ENCODE data around the gene PLXNA4.

PLXNA4 gene

DNA sequence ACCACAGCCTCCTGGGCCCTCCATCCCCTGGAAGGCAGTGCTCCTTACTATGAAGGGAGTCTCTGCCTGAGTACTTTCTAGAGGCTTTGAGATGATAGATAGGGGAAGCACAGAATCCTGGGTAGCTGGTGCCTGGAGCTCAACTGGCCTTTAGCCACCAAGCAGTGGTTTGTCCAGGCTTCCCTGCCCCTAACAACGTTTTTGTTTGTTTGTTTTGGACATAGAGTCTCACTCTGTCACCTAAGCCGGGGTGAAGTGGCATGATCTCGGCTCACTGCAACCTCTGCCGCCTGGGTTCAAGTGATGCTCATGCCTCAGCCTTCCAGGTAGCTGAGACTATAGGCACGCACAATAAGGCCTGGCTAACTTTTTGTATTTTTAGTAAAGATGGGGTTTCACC is 289.4 kb downstream of the PLXNA4 start:
- TF ChIP-seq, protein P1, sequence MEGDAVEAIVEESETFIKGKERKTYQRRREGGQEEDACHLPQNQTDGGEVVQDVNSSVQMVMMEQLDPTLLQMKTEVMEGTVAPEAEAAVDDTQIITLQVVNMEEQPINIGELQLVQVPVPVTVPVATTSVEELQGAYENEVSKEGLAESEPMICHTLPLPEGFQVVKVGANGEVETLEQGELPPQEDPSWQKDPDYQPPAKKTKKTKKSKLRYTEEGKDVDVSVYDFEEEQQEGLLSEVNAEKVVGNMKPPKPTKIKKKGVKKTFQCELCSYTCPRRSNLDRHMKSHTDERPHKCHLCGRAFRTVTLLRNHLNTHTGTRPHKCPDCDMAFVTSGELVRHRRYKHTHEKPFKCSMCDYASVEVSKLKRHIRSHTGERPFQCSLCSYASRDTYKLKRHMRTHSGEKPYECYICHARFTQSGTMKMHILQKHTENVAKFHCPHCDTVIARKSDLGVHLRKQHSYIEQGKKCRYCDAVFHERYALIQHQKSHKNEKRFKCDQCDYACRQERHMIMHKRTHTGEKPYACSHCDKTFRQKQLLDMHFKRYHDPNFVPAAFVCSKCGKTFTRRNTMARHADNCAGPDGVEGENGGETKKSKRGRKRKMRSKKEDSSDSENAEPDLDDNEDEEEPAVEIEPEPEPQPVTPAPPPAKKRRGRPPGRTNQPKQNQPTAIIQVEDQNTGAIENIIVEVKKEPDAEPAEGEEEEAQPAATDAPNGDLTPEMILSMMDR (conservative IDR thresholded peaks at IDR 0.05; ENCODE audit: low read depth, low read length) = no peak
- no peak for DNase-seq (ENCODE audit: low read depth)
- H3K4me3 ChIP-seq (ENCODE audit: low read depth, low read length) = no peak overlapping the region

DNA sequence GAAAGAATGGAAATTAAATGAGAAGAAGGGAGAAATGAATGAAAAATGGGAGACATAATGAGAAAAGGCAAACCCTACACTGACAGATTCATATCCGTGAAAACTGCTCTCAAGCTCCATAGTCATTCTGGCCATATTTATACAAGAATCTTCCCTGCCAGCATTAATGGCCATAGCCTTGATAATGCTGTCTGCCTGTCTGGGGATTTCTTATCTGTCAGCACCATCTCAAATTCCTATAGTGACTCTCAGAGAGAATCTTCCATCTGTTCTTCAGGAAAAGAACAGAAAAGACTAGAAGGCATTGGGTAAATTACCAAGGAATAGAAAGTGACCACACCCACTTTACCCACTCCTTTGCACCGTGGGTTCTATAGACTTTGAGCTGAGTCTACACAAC is 295.9 kb downstream of the PLXNA4 start:
- TF ChIP-seq, protein P1 (conservative IDR thresholded peaks at IDR 0.05; ENCODE audit: low read depth, low read length) = no peak
- no peak overlapping the region for H3K4me3 ChIP-seq (ENCODE audit: low read depth, low read length)
- no peak for DNase-seq (ENCODE audit: low read depth)

DNA sequence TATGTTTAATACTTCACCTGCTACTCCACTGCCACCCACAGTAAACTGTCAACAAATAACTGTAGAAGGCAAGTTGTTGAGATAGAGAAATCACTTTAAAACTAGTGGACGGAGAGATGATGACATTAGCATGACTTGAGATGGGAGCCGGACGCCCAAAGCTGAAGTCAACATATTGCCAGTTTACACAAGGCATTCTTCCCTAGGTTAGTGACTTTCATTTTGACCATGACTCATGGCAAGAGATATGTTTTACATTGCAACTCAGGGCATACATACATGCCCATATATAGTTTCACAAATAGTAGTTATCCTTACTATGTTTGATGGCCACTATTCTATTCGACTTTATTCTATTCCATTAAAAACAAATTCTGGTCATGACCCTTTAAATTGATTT is 296.6 kb downstream of the PLXNA4 start:
- TF ChIP-seq, protein P1 (conservative IDR thresholded peaks at IDR 0.05; ENCODE audit: low read depth, low read length) = no peak
- no peak for DNase-seq (ENCODE audit: low read depth)
- H3K4me3 ChIP-seq (ENCODE audit: low read depth, low read length) = no peak overlapping the region

DNA sequence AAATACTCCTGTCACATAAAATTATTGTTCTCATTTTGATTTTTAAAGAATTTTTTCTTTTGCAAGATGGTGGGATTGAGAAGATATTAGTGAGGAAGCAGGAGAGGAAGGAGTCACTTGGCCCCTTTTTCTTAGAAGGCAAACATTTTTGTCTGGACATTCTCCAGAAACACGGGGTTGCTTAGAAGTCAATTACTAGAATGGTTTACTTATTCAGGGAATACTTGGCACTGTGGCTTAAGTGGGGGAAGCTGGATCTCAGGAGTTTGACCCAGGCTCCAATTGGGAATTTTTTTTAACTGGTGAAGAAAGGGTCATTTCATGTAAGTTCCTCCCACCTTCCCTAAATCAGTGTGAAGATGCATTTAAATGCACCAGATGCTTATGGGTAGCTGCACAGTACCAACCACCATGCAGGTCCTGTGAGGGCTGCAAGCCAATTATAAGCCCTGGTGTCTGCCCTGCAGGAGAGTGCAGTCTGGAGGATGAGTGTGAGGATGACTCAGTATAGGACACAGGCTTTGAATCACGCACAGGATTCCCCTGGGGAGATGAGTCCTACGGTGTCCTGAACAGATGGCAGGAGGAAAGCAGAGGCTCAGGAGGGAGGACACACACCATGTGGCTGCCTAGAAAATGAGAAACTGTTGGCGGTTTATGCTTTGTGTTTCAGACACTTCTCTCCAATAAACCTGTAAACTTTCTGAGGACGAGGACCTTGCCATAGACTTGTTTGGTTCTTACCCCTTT is 299.1 kb downstream of the PLXNA4 start:
- DNase-seq (ENCODE audit: low read depth) = no peak
- no peak overlapping the region for H3K4me3 ChIP-seq (ENCODE audit: low read depth, low read length)
- TF ChIP-seq, protein P1 (conservative IDR thresholded peaks at IDR 0.05; ENCODE audit: low read depth, low read length) = no peak

DNA sequence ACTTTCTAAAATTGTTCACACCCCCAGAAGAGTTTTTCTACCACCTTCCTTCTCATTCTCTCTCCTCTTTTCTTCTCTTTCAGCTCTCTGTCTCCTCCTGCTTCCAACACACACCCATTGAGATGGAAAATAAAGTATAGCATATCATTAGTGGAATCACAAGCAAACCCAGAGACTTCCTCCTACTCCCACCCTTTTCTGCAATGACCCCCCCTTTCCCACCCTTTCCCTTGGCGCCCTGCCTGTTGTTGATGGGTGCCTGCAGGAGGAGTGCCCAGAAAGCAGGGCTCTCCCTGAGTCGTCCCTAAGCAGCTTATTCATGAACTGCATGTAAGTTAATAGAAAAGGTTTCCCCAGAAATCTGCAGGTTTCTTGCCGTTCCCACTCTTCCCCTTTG is 300.0 kb downstream of the PLXNA4 start:
- H3K4me3 ChIP-seq (ENCODE audit: low read depth, low read length) = no peak overlapping the region
- DNase-seq (ENCODE audit: low read depth) = no peak
- TF ChIP-seq, protein P1 (conservative IDR thresholded peaks at IDR 0.05; ENCODE audit: low read depth, low read length) = no peak

DNA sequence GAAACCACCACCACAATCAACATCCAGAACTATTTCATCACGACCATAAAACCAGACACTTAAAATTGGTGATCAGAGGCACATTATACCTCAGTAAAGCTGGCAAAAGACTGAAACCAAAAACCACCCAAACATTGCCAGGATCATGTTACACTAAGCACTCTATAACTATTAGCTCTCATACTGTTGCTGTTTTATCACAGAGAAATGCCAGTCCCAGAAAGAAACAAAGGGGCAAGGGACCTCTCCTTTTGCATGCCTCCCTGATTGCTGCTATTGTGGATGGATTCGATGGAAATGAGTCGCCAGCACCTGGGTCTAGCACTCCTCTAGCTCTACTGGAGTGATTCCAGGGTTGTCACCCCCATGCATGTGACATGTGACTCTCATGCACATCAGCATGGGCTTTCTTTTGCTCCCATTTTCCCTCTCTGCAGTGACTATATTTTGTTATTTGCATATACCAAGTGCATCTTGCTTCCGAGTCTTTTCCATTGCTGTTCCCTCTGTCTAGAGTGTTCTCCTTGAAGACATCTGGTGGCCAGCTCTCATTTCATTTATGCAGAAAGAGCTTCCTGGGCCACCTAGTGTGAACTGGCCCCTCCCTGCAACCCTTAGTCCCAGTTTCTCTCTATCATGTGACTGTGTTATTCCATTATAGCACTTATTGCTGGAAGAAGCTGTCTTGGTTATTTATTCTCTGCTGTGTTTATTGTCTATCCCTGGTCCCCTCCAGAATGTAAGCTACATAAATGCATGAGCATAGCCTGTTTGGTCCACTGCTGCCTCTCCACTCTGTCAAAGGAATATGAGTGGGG is 300.6 kb downstream of the PLXNA4 start:
- H3K4me3 ChIP-seq (ENCODE audit: low read depth, low read length) = no peak overlapping the region
- DNase-seq (ENCODE audit: low read depth) = no peak
- TF ChIP-seq, protein P1 (conservative IDR thresholded peaks at IDR 0.05; ENCODE audit: low read depth, low read length) = no peak

Measured in choroid plexus epithelial cell (primary cell).